Stimulated activated CD4-positive, alpha-beta T cell treated with anti-CD3 and anti-CD28 coated beads, TNF-alpha, amount 100 ng/mL, for 24 hours (primary cell): ENCODE measurements around the gene PTPN5.

Experiments
- DNase-seq, 3 experiments: peaks; one replicate each; pipeline ENCODE4 v3.0.0-alpha.2; 2020; ENCODE audit warnings: low read depth in 3 of 3

PTPN5 gene

DNA sequence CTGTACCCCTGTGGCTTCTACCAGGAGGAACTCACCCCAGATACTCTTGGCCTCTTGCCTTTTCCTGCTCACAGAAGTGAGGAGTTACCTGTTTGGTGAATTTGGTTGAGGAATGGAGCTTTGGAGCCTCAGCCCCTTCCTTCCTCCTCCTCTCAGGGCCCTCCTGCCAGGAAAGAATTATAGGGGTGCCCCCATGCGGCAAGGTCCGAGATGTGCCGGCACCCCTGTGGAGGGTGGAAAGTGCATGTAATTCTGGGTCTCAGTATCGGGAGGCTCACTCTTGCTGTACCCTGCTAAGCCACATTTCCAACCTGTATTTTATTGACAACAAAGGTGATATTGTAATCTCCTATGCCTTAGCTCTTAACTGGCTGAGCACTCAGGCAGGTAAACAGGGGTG is 51.9 kb downstream of the PTPN5 start:
- DNase-seq: no peak

- no peak for DNase-seq
These were observed 54.0 kb downstream of the PTPN5 start for GRCh38 chr11:18737642-18738041.

- DNase-seq: no peak
These were observed 54.9 kb downstream of the PTPN5 start for GRCh38 chr11:18736590-18737148.

DNA sequence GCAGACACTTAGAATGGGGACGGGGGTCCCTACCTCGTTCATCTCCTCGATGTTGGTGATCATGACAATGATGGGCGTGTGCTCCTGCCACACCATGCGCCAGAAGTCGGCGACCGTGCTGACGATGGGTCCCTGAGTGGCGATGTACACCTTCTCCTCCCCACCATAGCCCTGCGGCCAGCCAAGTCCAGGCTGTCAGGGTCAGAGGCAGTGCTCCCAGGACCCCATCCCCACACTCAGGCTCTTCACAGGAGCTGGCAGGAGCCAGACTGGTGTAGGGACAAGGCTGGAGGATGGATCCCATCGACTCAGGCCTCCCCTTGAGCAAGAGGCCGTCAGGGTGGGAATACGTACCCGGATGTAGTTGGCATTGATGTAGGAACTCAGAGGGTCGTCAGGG is 58.4 kb downstream of the PTPN5 start:
- no peak for DNase-seq

DNA sequence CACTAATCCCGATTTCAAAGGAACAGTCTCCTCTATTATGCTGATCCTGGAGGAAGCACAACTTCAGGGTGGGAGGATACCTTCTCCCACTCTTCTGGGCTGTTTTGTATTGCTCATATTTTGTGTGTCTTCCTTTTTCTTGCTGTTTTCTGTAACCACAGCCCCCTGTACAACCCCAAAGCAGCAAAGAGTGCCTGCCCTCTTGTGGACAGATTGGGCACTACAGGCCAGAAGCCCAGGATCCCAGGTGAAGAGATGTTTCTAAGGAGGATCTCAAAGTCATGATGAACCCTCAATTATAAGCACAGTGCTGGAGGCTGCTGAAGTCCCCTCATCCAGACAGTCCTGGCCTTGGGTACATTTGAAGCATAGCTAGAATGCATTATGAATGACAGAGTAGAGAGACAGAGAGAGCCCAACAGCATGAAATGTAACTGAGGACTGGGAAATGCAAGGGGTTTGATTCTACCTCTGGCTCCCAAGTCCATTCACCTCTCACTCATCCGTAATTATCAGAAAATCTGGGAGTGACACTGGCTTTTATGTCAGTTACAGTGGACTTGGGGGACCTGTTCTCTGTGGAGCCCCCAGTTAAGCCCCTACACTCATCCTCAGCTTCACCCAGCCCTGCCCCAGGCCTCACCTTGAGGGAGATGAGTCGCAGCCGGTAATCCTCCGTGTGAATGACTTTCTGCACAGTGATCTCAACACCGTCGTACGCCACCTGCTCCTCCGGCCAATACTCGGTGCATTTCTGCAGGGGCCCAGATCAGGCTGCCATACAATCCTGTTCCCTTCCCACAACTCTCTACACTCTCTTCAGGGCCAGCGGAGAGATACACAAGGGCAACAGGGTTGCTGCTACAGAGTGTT is 59.4 kb downstream of the PTPN5 start:
- peak; percentile 40 to 65 (median 51) for DNase-seq

- DNase-seq: no peak
These were observed 60.2 kb downstream of the PTPN5 start for GRCh38 chr11:18731441-18731840.

DNA sequence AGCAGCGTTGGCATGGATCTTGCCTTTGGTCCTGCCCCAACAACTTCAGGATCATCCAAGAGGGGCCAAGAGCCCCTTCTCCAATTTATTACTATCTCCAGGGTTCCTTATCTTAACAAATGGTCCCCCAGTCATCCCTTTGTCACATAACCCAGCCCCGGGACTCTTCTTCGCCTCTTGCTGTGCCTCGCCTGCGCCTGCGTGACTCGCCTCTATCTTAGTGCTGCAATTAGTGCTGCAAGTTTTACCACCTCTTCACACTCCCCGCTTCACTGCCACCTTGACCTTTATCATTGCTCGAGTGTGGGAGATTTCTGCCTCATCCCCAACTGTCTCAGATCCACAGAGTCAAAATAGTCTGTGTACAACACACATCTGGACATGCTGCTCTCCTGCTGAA is 61.6 kb downstream of the PTPN5 start:
- no peak for DNase-seq

DNA sequence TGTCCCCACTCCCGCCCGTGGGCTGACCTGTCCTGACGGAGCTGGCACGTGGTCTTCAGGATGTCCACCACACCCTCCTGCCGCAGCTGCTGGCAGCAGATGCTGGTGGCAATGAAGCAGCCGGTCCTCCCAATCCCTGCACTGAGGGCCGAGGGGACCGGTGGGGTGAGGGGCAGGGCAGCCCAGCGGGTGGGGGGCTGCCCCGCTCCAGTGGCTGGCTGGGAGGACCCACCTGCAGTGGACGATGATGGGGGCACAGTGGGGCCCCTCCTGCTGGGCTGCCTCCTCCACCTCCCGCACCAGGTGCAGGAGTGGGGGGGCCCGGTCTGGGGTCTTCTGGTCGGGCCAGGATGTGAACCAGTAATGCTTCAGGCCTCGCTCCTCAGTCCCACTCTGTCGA is 62.2 kb downstream of the PTPN5 start:
- DNase-seq: no peak

DNA sequence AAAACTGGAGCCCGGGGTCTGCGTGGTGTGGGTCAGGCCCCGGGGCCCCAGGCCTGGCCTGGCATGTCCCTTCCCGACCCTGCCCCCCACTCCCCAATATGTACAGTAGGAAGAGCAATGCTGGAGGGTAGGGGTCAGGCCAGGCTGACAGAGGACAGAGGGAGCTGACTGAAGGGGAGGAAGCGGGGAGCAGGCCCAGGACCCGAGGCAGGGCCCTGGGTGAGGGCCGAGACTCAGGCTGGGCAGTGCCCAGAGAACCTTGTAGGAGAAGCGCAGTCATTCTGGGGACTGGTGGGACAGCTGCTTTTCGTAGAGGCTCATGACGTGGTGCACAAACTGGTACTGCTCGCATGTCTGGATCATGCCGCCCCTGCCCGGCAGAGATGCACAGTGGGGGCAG is 62.9 kb downstream of the PTPN5 start:
- DNase-seq: no peak

- peak in 1 of 3 experiments; percentile 46 for DNase-seq
These were observed 63.9 kb downstream of the PTPN5 start for GRCh38 chr11:18727479-18728236.

- DNase-seq: no peak
These were observed 65.6 kb downstream of the PTPN5 start, which contains the start of gene IGSF22 for GRCh38 chr11:18726040-18726439. Gene IGSF22, minus strand, starts transcription at chr11:18726188. Its CDS starts 1,952 bp downstream, at chr11:18724236.

DNA sequence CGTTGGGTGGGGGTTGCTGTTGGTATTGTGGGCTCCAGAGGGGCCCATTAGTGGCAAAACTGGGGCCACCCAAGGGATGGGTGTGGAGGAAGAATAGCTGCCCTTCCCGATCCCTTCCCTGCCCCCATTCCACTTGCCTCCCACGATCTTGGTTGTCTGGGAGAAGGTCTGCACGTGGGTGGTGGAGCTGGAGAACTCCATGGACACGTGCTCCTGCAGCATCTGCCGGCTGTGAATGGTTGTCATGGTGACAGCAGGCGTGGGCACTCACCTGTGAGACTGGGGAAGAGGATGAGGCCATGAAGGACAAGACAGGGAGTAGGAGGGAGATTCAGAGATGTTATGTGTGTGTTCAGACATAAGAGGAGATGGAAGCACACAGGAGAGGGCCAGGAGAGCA is 67.6 kb downstream of the PTPN5 start:
- no peak for DNase-seq

- no peak for DNase-seq
These were observed 69.3 kb downstream of the PTPN5 start for GRCh38 chr11:18722293-18722637.

- peak in 1 of 3 experiments; percentile 43 for DNase-seq
These were observed 69.9 kb downstream of the PTPN5 start for GRCh38 chr11:18721561-18722292.

- DNase-seq: peak; percentile 60 to 85 (median 64)
These were observed 70.6 kb downstream of the PTPN5 start for GRCh38 chr11:18720808-18721560.

- DNase-seq: no peak
These were observed 71.3 kb downstream of the PTPN5 start for GRCh38 chr11:18720091-18720807.

DNA sequence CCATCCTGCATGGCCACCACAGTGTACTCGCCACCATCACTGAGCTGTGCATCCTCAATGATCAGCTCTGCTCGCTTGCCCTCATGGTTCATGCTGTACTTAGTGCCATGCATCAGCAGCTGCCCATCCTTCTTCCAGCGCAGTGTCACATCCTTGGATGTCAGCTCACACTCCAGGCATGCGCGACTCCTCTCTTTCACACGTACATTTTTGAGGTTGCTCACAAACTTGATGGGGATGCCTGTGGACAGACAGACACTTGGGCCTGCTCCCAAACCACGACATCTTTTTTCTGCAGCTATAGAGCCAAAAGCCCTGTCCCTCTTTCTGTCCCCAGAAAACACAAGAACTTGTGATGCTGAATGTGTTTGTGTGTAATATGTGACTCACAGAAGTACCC is 76.1 kb downstream of the PTPN5 start:
- no peak for DNase-seq

DNA sequence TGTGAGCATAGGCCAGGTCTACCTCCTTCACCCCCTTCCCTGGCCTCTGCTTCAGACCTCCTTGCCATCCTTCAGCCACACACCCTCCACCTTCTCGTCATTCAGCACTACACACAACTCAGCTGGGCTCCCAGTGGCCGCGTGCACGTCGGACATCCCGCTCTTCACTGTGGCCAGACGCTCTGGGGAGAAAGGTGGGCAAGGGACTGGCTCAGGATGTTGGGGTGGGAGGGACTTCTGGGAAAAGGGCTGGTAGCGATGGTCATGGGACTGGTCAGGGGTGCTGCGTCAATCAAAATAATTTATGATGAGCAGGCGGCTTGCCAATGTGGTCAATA is 77.2 kb downstream of the PTPN5 start:
- no peak for DNase-seq

DNA sequence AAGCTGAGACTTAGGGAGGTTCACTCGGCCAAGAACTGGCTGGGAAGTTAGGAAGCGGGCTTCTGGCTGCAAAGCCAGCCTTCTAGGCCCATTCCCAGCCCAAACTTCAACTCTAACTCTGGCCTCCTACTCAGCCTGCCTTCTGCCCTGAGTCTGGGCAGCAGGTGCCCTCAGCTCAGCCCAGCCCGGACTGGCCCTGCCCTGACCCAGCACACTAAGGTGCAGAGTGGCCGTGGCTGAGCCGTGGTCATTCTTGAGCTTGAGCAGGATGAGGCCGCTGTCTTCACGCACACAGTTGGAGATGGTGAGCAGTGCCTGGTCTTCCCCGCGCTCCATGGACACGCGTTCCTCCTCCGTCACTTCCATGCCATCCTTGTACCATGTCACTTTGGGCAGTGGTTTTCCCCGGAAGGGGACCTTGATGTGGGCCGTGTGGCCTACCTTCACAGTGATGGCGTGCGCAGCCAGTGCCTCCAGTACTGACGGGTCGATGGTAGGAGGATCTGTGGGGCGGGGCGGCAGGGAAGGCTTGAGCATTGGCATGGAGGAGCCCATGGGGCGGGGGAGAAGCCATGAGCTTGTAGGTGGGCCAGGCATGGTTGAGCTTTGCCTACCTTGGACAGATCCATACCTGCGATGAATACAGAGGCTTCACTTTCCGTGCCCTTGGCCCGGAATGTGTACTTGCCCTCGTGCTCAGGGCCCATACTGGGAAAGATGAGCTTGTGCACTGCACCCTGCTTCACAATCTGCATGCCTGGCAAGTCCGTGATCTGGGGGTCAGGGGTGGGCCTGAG is 77.8 kb downstream of the PTPN5 start:
- DNase-seq: no peak

GRCh38 chr11:18710545-18710944 is 81.1 kb downstream of the PTPN5 start:
- no peak for DNase-seq
